ENCODE results near the gene RGS11. TPM values are rescaled to one million over a fixed set of nuclear protein-coding genes. Genes with fewer than 3 reads are reported as not detected.

Gene RGS11
- total and polyA plus RNA-seq, 2 experiments from 2014 or later = 2.4 to 4.5 TPM

DNA sequence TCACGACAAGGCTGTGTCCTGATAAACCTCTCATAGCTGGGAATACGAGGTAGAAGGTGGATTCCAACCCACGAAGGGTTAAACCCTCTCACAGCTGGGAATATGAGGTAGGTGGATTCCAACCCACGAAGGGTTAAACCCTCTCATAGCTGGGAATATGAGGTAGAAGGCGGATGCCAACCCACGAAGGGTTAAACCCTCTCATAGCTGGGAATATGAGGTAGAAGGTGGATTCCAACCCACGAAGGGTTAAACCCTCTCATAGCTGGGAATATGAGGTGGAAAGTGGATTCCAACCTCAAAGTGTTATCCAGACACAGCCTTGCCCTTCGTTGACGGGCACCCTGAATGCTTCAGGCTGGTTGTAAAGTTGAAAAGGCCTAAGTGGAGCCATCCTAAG, 45.8 kb upstream of the RGS11 start:
- 77 to 80% methylated on average over 9 of the region's 9 CpGs for WGBS, 2 experiments (ENCODE audit: low coverage in 1 of 2, low lambda C conversion rate in 2 of 2, missing lambda C conversion rate in 2 of 2)
- no peaks in the 10 kb centered on the region for H3K4me1 ChIP-seq (ENCODE audit: insufficient read depth)
- H3K4me2 ChIP-seq (ENCODE audit: unreplicated experiment) = no peak overlapping the region
- no peak overlapping the region for H3K27ac ChIP-seq
- no peak for DNase-seq
- H3K4me3 ChIP-seq = no peak overlapping the region
- in situ Hi-C loops (cut with MboI) = no loop called here
- no peaks in the 10 kb centered on the region for H3K9me2 ChIP-seq (ENCODE audit: insufficient read depth)
- H4K20me1 ChIP-seq (ENCODE audit: insufficient read depth) = peaks cover 8% of the 10 kb centered on the region
- peaks cover 7% of the 10 kb centered on the region; the same call in 1 of the 2 replicates for H3F3A ChIP-seq (ENCODE audit: insufficient read depth)
- TF ChIP-seq EZH2 (IDR thresholded peaks at IDR 0.05; ENCODE audit: insufficient read depth, poor library complexity, severe bottlenecking) (no peak), EZH2phosphoT487 (IDR thresholded peaks at IDR 0.05; ENCODE audit: insufficient read depth, low read depth) (no peak)
- no peaks in the 10 kb centered on the region for H3K27me3 ChIP-seq (replicated peaks; ENCODE audit: insufficient read depth)
- no peak overlapping the region for H3K9ac ChIP-seq
- H3K79me2 ChIP-seq (ENCODE audit: insufficient read depth) = peaks cover 95% of the 10 kb centered on the region
- H2AFZ ChIP-seq = no peak overlapping the region
- H3K36me3 ChIP-seq (ENCODE audit: low read depth) = no peaks in the 10 kb centered on the region
- no peaks in the 10 kb centered on the region for H3K9me3 ChIP-seq (ENCODE audit: low read depth)

DNA sequence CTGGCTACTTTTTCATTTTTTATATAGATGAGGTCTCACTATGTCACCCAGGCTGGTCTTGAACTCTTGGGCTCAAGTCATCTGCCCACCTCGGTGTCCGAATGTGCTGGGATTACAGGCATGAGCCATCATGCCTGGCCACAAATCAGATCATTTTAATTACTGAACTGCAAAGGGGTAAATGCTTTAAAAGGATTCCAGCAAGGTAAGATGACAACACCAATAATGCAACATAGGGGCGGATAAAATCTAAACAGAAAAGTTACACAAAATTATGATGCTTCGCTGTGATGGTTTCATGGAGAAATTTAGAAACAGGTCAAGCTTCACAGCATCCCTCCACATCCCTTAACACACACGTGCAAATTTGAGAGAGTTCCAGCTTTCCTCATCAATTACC, 44.5 kb upstream of the RGS11 start:
- DNase-seq = no peak
- H4K20me1 ChIP-seq (ENCODE audit: insufficient read depth) = peaks cover 8% of the 10 kb centered on the region

DNA sequence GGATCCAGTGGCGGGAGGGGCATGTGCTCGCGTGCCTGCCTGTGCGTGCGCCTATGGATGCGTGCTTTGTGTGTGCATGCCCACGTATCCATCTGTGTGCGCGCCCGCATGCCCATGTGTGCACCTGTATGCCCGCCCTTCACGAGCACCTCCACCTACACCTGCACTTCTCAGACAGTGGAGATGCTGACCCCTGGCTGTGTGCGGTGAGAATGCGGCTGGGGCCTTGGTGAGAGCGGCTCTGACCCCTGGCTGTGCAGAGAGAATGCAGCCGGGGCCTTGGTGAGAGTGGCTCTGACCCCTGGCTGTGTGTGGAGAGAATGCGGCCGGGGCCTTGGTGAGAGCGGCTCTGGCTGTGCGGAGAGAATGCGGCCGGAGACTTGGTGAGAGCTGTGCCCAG, 42.9 kb upstream of the RGS11 start:
- H3K79me2 ChIP-seq (ENCODE audit: insufficient read depth) = peaks cover 93% of the 10 kb centered on the region

More for the DNA sequence above, 44.5 kb upstream of the RGS11 start:
- Histone ChIP-seq H3K9me2 (ENCODE audit: insufficient read depth) (no peaks in the 10 kb centered on the region), H3K79me2 (ENCODE audit: insufficient read depth) (peaks cover 96% of the 10 kb centered on the region), H3F3A (ENCODE audit: insufficient read depth) (peaks cover 7% of the 10 kb centered on the region; the same call in 1 of the 2 replicates), H3K4me1 (ENCODE audit: insufficient read depth) (no peaks in the 10 kb centered on the region), H3K27ac (no peak overlapping the region), H3K4me3 (no peak overlapping the region), H2AFZ (no peak overlapping the region), H3K9ac (no peak overlapping the region), H3K27me3 (replicated peaks; ENCODE audit: insufficient read depth) (no peaks in the 10 kb centered on the region), H3K4me2 (ENCODE audit: unreplicated experiment) (no peak overlapping the region), H3K36me3 (ENCODE audit: low read depth) (no peaks in the 10 kb centered on the region), H3K9me3 (ENCODE audit: low read depth) (no peaks in the 10 kb centered on the region)
- TF ChIP-seq EZH2phosphoT487 (IDR thresholded peaks at IDR 0.05; ENCODE audit: insufficient read depth, low read depth) (no peak), EZH2 (IDR thresholded peaks at IDR 0.05; ENCODE audit: insufficient read depth, poor library complexity, severe bottlenecking) (no peak)
- in situ Hi-C loops (cut with MboI) = no loop called here
- WGBS, 2 experiments (ENCODE audit: low coverage in 1 of 2, low lambda C conversion rate in 2 of 2, missing lambda C conversion rate in 2 of 2) = 94 to 98% methylated on average over 5 of the region's 5 CpGs

DNA sequence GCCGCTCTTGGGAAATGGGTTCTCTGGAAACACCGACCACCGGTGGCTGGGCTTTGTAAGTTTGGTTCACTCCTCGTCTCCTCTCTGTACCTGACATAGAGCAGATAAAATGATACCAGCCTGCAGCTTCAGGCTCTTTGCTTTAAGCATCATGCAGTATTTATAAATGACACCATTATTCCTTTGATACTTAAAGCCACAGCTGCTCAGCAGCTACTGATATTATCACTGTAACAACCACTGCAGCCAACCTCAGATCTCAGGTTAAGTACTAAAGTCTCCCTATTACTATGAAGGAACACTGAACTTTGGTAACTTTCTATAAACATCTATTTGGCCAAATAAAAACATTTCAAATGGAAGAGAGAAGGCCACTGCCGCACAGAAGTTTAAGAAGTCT, 41.8 kb upstream of the RGS11 start:
- no peak overlapping the region for H2AFZ ChIP-seq
- no peaks in the 10 kb centered on the region for H3K36me3 ChIP-seq (ENCODE audit: low read depth)
- H3K27ac ChIP-seq = no peak overlapping the region
- no peaks in the 10 kb centered on the region for H3K9me3 ChIP-seq (ENCODE audit: low read depth)
- peaks cover 7% of the 10 kb centered on the region; the same call in 1 of the 2 replicates for H3F3A ChIP-seq (ENCODE audit: insufficient read depth)
- H3K4me3 ChIP-seq = no peak overlapping the region
- no peak overlapping the region for H3K9ac ChIP-seq
- no peak for DNase-seq
- in situ Hi-C loops (cut with MboI) = no loop called here
- 97 to 98% methylated on average over 5 of the region's 5 CpGs for WGBS, 2 experiments (ENCODE audit: low coverage in 1 of 2, low lambda C conversion rate in 2 of 2, missing lambda C conversion rate in 2 of 2)
- H3K79me2 ChIP-seq (ENCODE audit: insufficient read depth) = peaks cover 85% of the 10 kb centered on the region
- H3K4me2 ChIP-seq (ENCODE audit: unreplicated experiment) = no peak overlapping the region
- H3K27me3 ChIP-seq (replicated peaks; ENCODE audit: insufficient read depth) = no peaks in the 10 kb centered on the region
- no peaks in the 10 kb centered on the region for H3K9me2 ChIP-seq (ENCODE audit: insufficient read depth)
- TF ChIP-seq EZH2 (IDR thresholded peaks at IDR 0.05; ENCODE audit: insufficient read depth, poor library complexity, severe bottlenecking) = no peak
- no peak for TF ChIP-seq EZH2phosphoT487 (IDR thresholded peaks at IDR 0.05; ENCODE audit: insufficient read depth, low read depth)
- peaks cover 8% of the 10 kb centered on the region for H4K20me1 ChIP-seq (ENCODE audit: insufficient read depth)
- H3K4me1 ChIP-seq (ENCODE audit: insufficient read depth) = no peaks in the 10 kb centered on the region

More for the DNA sequence above, 42.9 kb upstream of the RGS11 start:
- Histone ChIP-seq H3K9me3 (ENCODE audit: low read depth) (no peaks in the 10 kb centered on the region), H3K4me2 (ENCODE audit: unreplicated experiment) (no peak overlapping the region), H3F3A (ENCODE audit: insufficient read depth) (peaks cover 7% of the 10 kb centered on the region; the same call in 1 of the 2 replicates), H3K9ac (no peak overlapping the region), H3K4me3 (no peak overlapping the region), H3K4me1 (ENCODE audit: insufficient read depth) (no peaks in the 10 kb centered on the region), H4K20me1 (ENCODE audit: insufficient read depth) (peaks cover 8% of the 10 kb centered on the region), H3K27ac (no peak overlapping the region), H3K27me3 (replicated peaks; ENCODE audit: insufficient read depth) (no peaks in the 10 kb centered on the region), H2AFZ (no peak overlapping the region), H3K9me2 (ENCODE audit: insufficient read depth) (no peaks in the 10 kb centered on the region), H3K36me3 (ENCODE audit: low read depth) (no peaks in the 10 kb centered on the region)
- in situ Hi-C loops (cut with MboI) = no loop called here
- 96 to 98% methylated on average over 22 of the region's 22 CpGs for WGBS, 2 experiments (ENCODE audit: low coverage in 1 of 2, low lambda C conversion rate in 2 of 2, missing lambda C conversion rate in 2 of 2)
- DNase-seq = no peak
- no peak for TF ChIP-seq EZH2 (IDR thresholded peaks at IDR 0.05; ENCODE audit: insufficient read depth, poor library complexity, severe bottlenecking)
- TF ChIP-seq EZH2phosphoT487 (IDR thresholded peaks at IDR 0.05; ENCODE audit: insufficient read depth, low read depth) = no peak
